AG04449 (cell line): ENCODE data around the gene CACNA1C.
A peak's percentile ranks its signal among the peaks of the same experiment; 100 is the strongest.

Experiments
- CTCF ChIA-PET: fragments of 350-600 bp; formaldehyde crosslinking; extraction: SDS; loops from one replicate; lab custom pipeline; 2021; ENCODE audit warnings: antibody characterized with exemption; lab: Yijun Ruan, JAX
- POLR2A ChIA-PET: fragments of 400-600, 350-600 bp; formaldehyde crosslinking; extraction: SDS; loops from one replicate; lab custom pipeline; 2020; ENCODE audit warnings: antibody characterized with exemption, inconsistent platforms; lab: Yijun Ruan, JAX
- DNase-seq: peaks from one replicate; pipeline ENCODE4 v3.0.0-alpha.2; 2010; ENCODE audit warnings: low read depth, low spot score
- H3K4me3 ChIP-seq: 2 replicates; pipeline ENCODE4 v1.5.1; 2011; ENCODE audit warnings: low read depth, mild to moderate bottlenecking, control low read depth, low read length
- CTCF ChIP-seq: IDR thresholded peaks from one replicate; pipeline ENCODE4 v1.5.1; 2011; ENCODE audit warnings: mild to moderate bottlenecking, moderate library complexity, low read length, control low read depth, inconsistent platforms; ENCODE audit not compliant: insufficient read depth; ENCODE audit errors: missing control alignments

The CACNA1C gene

GRCh38 chr12:2335109-2335508, 282.3 kb downstream of the CACNA1C start:
- DNase-seq = no peak
- TF ChIP-seq CTCF = no peak
- H3K4me3 ChIP-seq = no peak overlapping the region
- ChIA-PET POLR2A (no interaction called here), CTCF (interaction anchor here (0.8 kb wide), 1 partner anchor 9 kb away, joined by 3 read pairs; no protein-coding TSS in a partner anchor)

GRCh38 chr12:2335513-2335912, 282.7 kb downstream of the CACNA1C start:
- no peak overlapping the region for H3K4me3 ChIP-seq
- POLR2A ChIA-PET = no interaction called here
- no peak for TF ChIP-seq CTCF
- no peak for DNase-seq
- CTCF ChIA-PET = no interaction called here

- ChIA-PET CTCF (no interaction called here), POLR2A (interaction anchor here (1.1 kb wide), 1 partner anchor 17 kb away, joined by 4 read pairs; no protein-coding TSS in a partner anchor)
- TF ChIP-seq CTCF = no peak
- no peak overlapping the region for H3K4me3 ChIP-seq
- no peak for DNase-seq
Observed at GRCh38 chr12:2335916-2336315, 283.1 kb downstream of the CACNA1C start.

GRCh38 chr12:2336409-2336829, 283.6 kb downstream of the CACNA1C start:
- no peak overlapping the region for H3K4me3 ChIP-seq
- ChIA-PET CTCF (interaction anchor here (0.9 to 1.4 kb wide), 3 partner anchors 16 to 49 kb away, joined by 3 to 4 read pairs (median 3); no protein-coding TSS in a partner anchor), POLR2A (interaction anchor here (0.6 to 1.1 kb wide), 2 partner anchors 17 to 242 kb away, joined by 3 to 4 read pairs; no protein-coding TSS in a partner anchor)
- TF ChIP-seq CTCF = no peak
- DNase-seq = peak; percentile 87

- H3K4me3 ChIP-seq = no peak overlapping the region
- DNase-seq = no peak
- TF ChIP-seq CTCF = no peak
- ChIA-PET CTCF (interaction anchor here (0.9 to 1.4 kb wide), 3 partner anchors 17 to 50 kb away, joined by 3 to 4 read pairs (median 3); no protein-coding TSS in a partner anchor), POLR2A (interaction anchor here (0.6 to 1.1 kb wide), 2 partner anchors 18 to 243 kb away, joined by 3 to 4 read pairs; no protein-coding TSS in a partner anchor)
Observed at GRCh38 chr12:2337031-2338010, 284.5 kb downstream of the CACNA1C start.

- ChIA-PET CTCF (interaction anchor here (0.9 kb wide), 1 partner anchor 32 kb away, joined by 3 read pairs; no protein-coding TSS in a partner anchor), POLR2A (interaction anchor here (0.6 kb wide), 1 partner anchor 9 kb away, joined by 3 read pairs; no protein-coding TSS in a partner anchor)
- no peak for TF ChIP-seq CTCF
- no peak for DNase-seq
- H3K4me3 ChIP-seq = no peak overlapping the region
Observed at GRCh38 chr12:2338381-2338780, 285.6 kb downstream of the CACNA1C start.
